GM19240 (cell line): Measurements from ENCODE around the gene CRISPLD2.
"Not testable (repeated sequence)": the region's sequence is repeated elsewhere in the genome, so short reads cannot be mapped to it uniquely, and the experiment has no call there.

ENCODE experiments used
- DNase-seq: peaks from one replicate; pipeline ENCODE4 v3.0.0; 2011; ENCODE audit warnings: low spot score; ENCODE audit not compliant: insufficient read length

Gene CRISPLD2

DNA sequence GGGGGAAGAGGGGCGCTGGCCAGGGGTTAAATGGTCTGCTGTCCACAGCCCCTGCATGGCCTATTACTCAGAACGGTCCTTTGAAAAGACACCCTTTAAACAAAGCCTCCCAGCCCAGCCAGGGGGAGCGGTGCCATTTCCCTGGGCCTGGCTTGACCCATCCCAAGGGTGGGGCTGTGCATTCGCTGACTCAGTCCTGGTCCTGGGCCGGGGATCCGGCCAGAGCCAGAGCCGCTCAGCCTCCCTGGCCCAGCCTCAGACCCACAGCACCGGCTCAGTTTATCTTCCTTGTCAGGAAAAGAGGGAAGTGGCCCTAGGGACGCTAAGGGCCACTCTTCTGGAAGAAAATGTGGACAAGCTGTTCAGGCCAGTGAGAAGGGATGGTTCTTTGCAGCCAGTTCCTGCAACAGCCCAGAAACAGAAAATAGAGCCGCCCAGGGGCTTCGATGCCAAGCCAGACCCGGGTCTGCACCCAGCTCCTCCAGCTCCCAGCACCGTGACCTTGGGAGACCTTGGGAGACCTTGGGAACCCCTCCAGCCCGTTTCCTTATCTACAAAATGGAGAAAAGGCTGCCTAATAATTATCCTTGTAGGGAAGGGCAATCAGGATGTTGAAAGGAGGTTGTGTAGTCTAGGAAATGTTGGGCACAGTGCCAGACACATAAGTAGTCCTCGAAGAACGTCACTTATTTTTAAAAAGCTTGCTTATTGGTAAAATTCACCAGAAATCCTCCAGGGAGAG is 109.1 kb downstream of the CRISPLD2 start:
- DNase-seq, result no peak

DNA sequence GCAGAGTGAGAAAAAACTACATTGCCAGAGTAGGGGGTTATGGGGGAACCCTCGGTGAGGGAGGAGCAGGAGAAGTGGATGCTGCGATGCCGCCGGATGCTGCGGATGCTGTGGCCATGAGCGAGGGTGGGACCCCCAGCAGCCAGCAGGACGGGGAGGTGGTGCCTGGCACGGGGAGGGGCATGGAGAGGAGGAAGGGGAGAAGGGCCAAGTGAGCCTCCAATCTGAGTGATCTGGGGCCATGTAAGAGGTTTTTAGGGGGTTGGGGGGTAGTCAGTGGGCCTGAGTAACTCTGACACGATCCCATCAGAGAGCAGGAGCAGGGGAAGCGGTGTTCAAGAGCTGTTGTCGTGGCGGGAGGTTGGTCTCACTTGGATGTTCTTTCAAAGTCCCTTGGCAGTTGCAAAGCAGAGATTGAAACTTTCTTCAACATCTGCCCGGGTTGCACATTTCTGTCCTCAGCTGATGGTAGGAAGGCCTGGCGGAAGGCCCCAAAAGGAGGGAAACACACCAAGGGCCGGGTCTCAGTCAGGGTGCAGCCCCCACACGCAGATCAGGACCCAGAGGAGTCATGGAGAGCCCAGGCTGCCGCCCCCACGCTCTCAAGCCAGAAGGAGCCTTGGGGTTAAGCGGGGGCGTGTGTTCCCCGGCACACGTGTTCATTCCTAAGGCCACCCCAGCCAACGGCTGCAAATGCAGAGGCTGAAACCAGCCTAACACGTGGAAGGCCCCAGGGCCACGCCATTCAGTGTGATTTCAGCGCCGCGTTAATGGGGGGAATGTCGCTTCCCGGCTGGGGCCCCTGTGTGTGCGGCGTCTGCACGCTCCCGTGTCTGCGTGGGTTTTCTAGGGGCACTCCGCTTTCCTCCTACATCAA is 109.9 kb downstream of the CRISPLD2 start:
- DNase-seq, result no peak

DNA sequence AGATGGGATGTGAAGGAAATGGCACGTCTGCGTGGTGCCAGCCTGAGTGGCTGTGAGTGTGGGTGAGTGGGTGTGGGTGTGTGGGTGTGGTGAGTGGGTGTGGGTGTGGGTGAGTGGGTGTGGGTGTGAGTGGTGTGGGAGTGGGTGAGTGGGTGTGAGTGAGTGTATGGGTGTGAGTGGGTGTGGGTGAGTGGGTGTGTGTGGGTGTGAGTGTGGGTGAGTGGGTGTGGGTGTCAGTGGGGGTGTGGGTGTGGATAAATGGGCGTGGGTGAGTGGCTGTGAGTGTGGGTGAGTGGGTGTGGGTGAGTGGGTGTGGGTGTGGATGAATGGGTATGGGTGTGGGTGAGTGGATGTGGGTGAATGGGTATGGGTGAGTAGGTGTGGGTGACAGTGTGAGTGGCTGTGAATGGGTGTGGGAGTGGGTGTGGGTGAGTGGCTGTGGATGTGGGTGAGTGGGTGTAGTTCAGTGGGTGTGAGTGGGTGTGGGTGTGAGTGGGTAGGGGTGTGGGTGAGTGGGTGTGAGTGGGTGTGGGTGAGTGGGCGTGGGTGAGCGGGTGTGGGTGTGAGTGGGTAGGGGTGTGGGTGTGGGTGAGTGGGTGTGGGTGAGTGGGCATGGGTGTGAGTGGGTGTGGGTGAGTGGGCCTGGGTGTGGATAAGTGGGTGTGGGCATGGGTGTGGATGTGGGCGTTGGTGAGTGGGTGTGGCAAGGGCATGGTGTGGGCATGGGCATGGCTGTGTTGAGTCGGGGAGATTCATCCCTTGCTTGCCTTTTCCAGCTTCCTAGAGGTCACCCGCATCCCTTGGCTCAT is 110.7 kb downstream of the CRISPLD2 start:
- no peak for DNase-seq

DNA sequence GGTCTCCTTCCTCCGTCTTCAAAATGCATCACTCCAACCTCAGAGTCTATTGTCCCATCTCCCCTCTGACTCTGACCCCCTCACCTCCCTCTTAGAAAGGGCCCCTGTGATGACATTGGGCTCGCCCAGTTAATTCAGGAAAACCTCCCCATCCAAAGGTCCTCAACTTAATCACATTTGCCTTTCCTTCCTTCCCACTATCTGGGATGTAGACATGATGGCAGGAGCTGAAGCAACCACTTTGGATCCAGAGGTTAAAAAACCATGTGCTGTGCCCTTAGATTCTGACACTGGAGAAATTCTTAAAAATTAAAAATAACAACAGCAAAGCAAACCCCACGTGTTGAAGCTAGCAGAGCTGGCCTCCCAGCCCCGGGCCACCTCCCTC is 111.3 kb downstream of the CRISPLD2 start:
- no peak for DNase-seq

DNA sequence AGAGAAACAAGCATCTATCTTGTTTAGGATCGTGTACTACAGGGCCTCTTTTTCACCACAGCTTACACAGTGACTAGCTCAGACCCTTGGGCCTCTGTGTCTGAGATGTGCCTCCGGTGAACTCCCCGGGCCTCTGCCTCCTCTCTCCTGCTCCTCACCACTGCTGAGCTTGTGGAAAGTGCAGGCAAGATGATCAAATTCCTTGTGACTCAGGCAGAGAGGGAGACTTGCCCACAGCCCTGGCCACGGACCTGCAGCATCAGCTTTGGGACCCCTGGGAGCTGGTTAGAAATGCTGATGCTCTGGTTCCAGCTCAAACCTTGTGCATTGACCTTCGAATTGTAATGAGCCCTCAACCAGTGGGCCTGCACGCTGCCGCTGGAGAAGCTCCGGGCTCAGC is 111.7 kb downstream of the CRISPLD2 start:
- DNase-seq, result no peak

DNA sequence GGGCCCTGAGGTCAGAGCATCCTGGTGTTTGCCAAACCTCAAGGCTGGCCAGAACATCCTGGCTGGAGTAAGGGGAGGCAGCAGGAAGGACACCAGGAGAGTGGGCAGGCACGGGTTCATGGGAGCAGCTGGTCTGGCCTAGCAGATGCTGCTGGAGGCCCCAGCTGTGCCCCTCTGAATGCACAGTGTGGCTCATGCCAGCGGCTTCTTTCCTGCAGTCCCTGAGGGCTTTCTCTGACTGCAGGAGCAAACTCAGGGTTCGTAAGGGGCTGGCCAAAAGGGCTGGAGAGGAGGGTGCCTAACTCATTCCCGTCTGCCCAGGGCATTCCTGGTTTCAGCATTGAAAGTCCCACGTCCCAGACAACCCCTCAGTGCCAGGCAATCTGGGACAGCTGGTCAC is 112.9 kb downstream of the CRISPLD2 start:
- DNase-seq, result no peak

DNA sequence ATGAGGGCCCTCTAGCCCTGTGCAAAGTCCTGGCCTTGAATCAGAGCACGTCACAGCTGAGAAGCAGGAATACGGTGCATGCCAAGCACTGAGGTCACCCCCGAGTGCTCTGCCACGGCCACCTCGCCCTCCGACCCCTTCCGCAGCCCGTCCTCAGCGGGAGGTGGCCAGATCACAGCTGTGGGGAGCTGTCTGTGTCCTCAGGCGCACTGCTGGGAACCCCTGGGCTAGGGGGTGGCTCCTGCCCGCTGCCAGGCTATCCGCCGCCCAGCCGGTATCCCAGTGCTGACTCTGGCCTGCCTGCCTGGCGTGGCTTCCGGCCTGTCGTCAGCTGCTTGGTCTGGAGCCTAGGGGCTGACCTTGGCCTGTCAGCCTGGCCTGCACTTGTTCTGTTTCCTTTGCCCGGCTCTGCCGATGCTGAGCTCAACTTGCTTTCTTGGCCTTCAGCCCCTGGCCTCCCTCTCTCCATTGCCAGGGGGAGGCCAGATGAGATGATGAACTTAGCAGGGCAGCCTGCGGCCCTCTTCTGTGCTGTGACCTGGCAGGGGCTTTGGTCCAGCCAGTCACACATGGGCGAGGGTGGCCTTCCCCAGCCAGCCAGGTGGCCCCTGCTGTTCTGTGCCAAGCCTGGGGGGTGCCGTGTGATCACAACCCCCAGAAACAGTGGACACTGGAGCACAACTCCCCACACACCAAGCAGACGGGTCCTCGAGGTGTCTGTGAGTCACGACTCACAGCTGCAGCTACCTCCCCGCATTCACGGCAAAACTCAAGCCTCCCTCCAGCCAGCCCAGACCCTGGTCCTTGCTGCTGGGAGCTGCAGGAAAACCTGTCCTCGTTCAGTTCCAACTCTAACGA is 114.2 kb downstream of the CRISPLD2 start:
- no peak for DNase-seq

DNA sequence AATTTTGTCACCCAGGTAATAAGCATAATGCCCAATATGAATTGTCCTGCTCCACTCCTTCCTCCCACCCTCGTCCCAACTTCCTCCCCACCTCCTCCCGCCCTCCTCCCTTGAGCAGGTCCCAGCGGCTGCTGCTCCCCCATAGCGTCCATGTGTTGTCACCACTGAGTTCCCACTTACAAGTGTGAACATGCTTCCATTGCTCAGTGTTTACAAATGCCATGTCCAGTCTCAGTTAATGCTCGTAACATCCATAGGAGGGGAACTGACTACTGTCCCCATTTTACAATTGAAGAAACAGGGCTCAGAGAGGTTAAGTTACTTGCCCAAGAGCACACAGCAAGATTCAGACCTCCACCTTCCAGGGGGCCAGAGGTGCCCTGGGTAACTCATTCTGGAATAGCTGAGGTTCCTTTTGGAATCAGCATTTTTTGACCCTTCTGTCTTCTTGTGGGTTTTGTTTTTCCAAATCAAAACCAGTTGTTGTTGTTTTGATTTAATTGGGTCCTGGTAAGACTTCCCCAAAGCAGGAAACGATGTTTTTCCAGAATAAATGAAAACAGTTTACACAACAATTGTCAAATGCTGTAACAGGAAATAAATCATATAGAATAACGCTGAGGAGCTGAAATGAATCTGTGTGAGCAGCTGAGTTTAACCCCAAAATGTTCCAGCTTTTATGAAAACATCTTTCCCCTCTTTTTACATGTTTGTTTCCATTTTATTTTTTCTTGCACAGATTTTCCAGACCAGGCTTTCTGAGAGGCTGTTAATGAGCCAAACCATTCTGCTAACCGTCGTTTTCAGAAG is 117.6 kb downstream of the CRISPLD2 start:
- no peak for DNase-seq

DNA sequence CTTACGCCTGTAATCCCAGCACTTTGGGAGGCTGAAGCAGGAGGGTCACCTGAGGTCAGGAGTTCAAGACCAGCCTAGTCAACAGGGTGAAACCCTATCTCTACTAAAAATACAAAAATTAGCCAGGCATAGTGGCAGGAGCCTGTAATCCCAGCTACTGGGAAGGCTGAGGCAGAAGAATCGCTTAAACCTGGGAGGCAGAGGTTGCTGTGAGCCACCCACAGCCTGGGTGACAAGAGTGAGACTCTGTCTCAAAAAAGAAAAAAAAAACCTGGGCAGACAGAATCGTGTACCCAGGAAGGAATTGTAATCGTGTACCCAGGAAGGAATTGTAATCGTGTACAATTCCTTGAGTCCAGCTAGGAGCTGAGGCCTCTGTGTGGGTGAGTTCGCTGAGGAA is 118.8 kb downstream of the CRISPLD2 start:
- DNase-seq, result not testable (repeated sequence)

DNA sequence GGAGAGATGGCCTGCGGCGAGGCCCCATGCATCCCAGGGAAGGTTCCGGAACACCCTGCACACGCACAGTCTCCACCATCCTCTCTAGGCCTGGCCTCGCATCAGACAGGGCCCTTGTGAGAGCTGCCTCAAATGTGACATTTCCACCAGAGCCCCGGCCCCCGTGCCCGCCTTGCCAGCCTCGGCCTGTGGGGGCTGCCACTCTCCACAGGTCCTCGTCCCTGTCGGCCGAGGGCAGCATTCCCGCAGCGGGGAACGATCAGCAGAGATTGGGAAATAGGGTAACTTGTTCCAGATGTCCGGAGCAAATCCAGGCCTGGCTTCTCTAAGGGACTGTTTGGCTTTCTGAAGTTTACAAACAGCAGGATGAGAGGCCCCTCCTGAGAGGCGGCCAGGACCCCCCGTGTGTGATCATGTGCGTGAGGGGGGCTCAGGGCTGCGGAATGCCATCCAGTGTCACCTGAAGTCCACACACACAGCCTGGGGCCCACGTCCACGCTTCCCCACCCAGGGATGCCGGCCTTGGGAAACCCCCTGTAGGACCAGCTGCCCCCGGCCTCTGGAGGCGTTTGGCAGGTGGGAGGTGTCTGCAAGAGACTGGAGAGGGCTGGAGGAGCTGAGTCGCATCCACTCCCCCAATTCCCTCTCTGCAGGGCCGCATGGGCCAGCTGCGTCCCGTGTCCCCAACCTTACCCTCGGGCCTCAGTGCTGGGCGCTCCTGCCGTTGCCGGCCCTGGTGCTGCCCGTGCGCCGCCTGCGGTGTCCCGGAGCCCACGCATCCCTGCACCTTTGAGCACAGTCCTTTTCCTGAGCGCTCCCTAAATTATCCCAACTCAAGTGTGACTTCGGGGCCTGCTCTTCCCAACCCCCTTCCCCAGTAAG is 121.1 kb downstream of the CRISPLD2 start:
- DNase-seq, result no peak

DNA sequence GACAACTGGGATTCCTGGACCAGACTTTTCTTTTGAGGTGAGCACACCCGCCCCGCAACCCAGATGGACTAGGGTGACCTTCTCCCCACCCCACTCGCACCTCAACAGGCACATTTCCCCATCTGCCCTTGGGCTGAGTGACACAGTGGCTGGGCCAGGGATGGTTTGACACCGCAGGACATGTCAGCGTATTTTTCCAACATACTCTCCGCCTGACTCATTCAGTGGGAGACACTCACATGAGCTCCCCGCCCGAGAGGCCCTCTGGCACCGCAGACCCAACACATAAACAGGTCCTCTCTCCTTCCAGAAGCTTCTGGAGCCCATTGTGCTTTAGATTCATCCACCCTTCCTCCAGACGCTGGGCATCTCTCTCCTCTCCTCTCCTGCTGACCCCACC is 122.1 kb downstream of the CRISPLD2 start:
- DNase-seq, result no peak

DNA sequence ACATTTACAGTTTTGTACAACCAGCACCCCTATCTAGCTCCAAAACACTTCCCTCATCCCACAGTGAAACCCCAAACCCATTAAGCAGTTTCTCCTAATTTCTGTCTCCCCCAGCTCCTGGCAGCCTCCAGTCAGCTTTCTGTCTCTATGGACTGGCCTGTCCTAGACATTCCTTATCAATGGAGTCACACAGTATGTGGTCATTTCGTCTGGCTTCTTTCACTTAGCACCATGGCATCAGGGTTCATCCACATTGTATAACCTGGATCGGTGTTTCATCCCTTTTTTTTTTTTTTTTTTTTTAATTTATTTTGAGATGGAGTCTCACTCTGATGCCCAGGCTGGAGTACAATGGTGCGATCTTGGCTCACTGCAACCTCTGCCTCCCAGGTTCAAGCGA is 123.0 kb downstream of the CRISPLD2 start:
- no peak for DNase-seq

DNA sequence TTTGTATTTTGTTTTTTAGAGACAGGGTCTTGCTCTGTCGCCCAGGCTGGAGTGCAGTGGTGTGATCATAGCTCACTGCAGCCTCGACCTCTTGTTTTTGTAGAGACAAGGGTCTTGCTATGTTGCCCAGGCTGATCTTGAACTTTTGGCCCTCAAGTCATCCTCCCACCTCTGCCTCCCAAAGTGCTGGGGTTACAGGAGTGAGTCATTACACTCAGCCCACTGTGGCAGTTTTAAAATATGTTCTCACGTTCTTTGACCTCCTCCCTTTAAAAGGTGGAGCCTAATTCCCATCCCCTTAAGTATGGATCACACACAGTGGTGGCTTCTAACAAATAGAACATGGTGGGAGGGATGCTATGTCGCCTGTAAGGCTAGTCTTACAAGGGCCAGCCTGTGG is 123.8 kb downstream of the CRISPLD2 start:
- DNase-seq, result no peak

DNA sequence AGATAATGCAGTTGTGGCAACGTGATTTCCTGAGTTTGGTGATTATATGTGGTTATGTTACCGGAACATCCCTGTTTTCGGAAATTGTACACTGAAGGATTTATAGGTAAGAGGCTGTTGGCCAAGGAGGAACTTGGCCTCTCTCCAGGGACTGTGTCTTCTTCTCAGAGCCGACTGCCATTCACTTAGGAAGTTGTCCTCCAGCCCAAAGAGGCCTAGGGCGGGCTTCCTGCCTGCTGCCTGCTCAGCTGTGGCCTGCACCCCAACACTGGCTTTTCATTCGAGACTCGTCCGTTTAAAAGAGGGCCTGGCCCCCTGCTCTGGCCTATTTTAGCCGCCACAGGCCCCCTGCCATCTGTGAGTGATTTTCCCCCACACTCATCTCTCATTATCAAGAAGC is 127.2 kb downstream of the CRISPLD2 start:
- DNase-seq, result no peak

DNA sequence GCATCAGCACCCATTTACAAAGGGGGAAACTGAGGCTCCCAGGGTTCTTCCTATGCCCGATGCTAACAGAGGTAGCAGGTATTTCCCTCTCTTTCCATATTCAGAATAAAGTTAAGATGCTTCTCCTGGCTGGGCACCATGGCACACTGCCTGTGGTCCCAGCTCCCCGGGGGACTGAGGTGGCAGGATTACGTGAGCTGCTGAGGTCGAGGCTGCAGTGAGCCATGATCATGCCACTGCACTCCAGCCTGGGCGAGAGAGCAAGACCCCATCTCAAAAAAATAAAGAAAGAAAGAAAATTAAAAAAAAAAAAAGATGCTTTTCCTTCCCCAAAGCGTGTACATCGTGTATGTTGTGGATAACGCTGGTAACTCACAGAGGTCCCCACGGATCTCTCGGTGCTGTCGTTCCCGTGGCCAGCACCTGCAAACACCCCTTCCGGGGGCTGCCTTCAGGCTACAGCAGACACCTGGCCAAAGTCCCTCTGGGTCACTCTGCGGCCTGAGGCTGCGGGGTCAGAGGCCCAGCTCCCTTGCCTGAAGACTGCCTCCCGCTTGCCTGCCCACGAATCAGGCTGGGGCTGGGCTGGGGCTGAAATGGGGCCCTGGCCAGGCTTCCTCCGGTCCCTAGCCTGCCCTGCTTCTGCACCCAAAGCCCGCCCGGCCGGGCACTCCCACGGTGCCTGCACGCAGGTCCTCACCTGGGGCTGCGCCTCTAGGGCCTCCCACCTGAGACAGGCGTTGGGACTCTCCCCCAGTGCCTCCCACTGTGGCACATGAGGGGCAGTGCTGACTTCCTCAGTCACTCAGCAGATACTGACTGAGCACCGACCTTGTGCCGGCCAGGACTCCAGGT is 128.4 kb downstream of the CRISPLD2 start:
- DNase-seq, result no peak

DNA sequence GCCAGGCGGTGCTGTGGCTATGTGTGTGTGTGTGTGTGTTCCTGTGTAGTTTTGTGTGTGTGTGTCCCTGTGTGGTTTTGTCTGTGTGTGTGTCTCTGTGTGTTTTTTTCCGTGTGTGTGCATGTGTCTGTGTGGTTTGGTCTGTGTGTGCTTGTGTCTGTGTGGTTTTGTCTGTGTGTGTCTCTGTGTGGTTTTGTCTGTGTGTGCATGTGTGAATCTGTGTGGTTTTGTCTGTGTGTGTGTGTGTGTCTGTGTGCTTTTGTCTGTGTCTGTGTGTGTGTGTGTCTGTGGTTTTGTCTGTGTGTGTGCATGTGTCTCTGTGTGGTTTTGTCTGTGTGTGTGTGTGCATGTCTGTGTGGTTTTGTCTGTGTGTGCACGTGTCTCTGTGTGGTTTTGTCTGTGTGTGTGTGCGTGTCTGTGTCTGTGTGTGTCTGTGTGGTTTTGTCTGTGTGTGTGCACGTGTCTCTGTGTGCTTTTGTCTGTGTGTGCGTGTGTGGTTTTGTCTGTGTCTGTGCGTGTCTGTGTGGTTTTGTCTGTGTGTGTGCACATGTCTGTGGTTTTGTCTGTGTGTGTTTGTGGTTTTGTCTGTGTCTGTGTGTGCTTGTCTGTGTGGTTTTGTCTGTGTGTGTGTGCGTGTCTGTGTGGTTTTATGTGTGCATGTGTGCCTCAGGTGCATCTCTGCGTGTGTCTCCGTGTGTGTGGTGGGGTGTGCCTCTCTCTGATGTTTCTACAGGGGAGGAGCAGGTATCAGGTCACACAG is 129.2 kb downstream of the CRISPLD2 start:
- DNase-seq, result no peak

DNA sequence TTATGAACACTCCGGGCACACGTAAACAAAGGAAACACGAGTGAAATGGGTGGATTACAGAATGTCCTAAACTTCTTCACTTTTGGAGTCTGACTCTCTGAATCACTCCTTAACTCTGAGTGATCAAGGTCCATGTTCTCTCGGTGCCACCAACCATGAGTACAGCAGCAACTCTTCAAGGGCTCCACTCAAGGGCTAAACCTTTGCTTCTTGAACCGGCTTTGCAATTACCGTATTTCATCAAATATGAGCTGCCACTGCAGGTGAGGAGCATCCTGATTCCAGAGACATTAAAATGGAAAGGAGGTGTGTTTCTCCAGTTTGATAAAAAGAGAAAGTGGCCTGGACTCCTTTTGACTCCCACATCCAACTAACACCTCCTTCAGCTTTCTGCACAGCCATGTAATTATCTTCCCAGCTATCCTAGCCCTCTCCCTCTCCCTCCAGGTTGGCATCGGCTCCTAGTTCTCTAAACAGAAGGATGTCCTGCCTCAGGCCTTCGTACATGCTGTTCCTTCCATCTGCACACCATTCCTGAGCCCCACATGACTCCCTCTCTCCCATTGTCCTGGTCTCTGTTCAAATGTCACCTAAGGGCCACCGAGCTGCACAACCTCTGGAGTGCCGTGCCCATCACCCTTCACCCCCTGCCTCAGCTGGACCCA is 130.1 kb downstream of the CRISPLD2 start:
- DNase-seq, result no peak
